HPDE6-E6E7 (cell line): ENCODE results near the gene PPP1R12A.
"Not testable (repeated sequence)": the region's sequence is repeated elsewhere in the genome, so short reads cannot be mapped to it uniquely, and the experiment has no call there.

ENCODE experiments used
- DNase-seq: peaks from one replicate; pipeline ENCODE4 v3.0.0; 2011; ENCODE audit warnings: missing footprints; ENCODE audit errors: extremely low spot score

The PPP1R12A gene

GRCh38 chr12:79895071-79895470 is 39.8 kb downstream of the PPP1R12A start:
- no peak for DNase-seq

- no peak for DNase-seq
Measured at GRCh38 chr12:79891506-79892162, 43.3 kb downstream of the PPP1R12A start.

- DNase-seq, result no peak
Measured at GRCh38 chr12:79887890-79888289, 47.0 kb downstream of the PPP1R12A start.

- no peak for DNase-seq
Measured at GRCh38 chr12:79886917-79887519, 47.9 kb downstream of the PPP1R12A start.

GRCh38 chr12:79885911-79886490 is 48.9 kb downstream of the PPP1R12A start:
- no peak for DNase-seq

GRCh38 chr12:79884401-79885006 is 50.4 kb downstream of the PPP1R12A start:
- DNase-seq, result no peak

GRCh38 chr12:79883216-79883615 is 51.7 kb downstream of the PPP1R12A start:
- DNase-seq, result no peak

GRCh38 chr12:79881351-79881750 is 53.5 kb downstream of the PPP1R12A start:
- DNase-seq, result no peak

- DNase-seq, result not testable (repeated sequence)
Measured at GRCh38 chr12:79878506-79878905, 56.4 kb downstream of the PPP1R12A start.

GRCh38 chr12:79877246-79877645 is 57.7 kb downstream of the PPP1R12A start:
- no peak for DNase-seq

GRCh38 chr12:79874665-79875064 is 60.2 kb downstream of the PPP1R12A start:
- no peak for DNase-seq

GRCh38 chr12:79873201-79873600 is 61.7 kb downstream of the PPP1R12A start:
- DNase-seq, result no peak

GRCh38 chr12:79871621-79872020 is 63.3 kb downstream of the PPP1R12A start:
- no peak for DNase-seq

GRCh38 chr12:79870916-79871315 is 64.0 kb downstream of the PPP1R12A start:
- no peak for DNase-seq

- DNase-seq, result no peak
Measured at GRCh38 chr12:79859646-79860045, 75.3 kb downstream of the PPP1R12A start.

GRCh38 chr12:79858518-79858917 is 76.4 kb downstream of the PPP1R12A start:
- no peak for DNase-seq

GRCh38 chr12:79857675-79858074 is 77.2 kb downstream of the PPP1R12A start:
- DNase-seq, result no peak

- no peak for DNase-seq
Measured at GRCh38 chr12:79850610-79851299, 84.1 kb downstream of the PPP1R12A start.

- no peak for DNase-seq
Measured at GRCh38 chr12:79848339-79848738, 86.6 kb downstream of the PPP1R12A start.

GRCh38 chr12:79847417-79847816 is 87.5 kb downstream of the PPP1R12A start:
- DNase-seq, result no peak

GRCh38 chr12:79844693-79845092 is 90.2 kb downstream of the PPP1R12A start:
- peak; percentile 12 for DNase-seq

GRCh38 chr12:79843978-79844377 is 90.9 kb downstream of the PPP1R12A start:
- DNase-seq, result no peak
